AG09319 (cell line): ENCODE data around the gene SLC25A48.

Experiments used
- DNase-seq: peaks from one replicate; pipeline ENCODE4 v3.0.0-alpha.2; 2010; ENCODE audit warnings: low read depth; ENCODE audit errors: extremely low read depth
- CTCF ChIP-seq: IDR thresholded peaks from 2 replicates; pipeline ENCODE4 v1.5.1; 2011; ENCODE audit warnings: low read depth, mild to moderate bottlenecking, inconsistent platforms, low read length, moderate library complexity

The SLC25A48 gene

DNA sequence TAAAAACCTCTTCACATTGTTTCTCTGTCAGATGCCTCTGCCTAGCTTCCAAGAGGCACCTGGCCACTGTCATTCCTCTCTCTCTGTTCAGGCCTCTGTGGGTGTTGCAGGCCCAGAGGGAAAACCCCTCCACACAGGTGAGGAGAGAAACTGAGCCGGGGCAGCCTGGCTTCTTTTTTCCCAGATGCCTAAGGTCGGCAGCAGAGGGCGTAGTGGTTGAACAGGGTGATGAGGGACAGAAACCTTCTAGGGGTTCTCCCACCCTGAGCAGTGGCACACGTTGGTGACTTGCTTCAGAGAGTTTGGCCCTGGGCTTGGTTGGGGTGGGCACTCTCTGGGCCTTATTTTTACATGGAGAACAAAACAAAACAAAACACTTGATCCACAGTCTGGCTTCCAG, 49.0 kb downstream of the SLC25A48 start:
- TF ChIP-seq CTCF: no peak; the same call in 1 of the 2 replicates
- DNase-seq: no peak

DNA sequence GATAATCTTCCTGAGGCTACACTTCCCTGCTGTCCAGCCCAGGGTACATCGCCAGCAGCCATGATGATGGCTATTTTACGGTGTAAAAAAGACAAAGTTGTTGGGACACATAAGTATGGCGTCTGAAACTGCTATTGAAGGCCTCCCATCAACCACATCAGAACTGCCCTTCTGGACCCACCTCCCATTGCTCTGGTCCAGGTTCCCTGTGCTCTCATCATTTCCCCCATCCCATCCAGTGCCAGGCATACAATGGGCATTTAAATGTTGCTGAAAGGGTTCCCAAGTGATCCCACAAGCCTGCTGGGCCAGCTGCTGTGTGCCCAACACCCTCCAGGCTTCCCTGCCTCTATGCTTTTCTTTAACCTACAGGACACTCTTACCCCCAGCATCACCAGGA, 50.6 kb downstream of the SLC25A48 start:
- TF ChIP-seq CTCF: no peak
- no peak for DNase-seq

- no peak for TF ChIP-seq CTCF
- DNase-seq: no peak
Measured at GRCh38 chr5:135886136-135886535, 51.7 kb downstream of the SLC25A48 start.

GRCh38 chr5:135887447-135887864, 53.0 kb downstream of the SLC25A48 start:
- peak; percentile 15 for DNase-seq
- TF ChIP-seq CTCF: peak; percentile 79

GRCh38 chr5:135887881-135888614, 53.6 kb downstream of the SLC25A48 start:
- no peak for DNase-seq
- no peak for TF ChIP-seq CTCF

DNA sequence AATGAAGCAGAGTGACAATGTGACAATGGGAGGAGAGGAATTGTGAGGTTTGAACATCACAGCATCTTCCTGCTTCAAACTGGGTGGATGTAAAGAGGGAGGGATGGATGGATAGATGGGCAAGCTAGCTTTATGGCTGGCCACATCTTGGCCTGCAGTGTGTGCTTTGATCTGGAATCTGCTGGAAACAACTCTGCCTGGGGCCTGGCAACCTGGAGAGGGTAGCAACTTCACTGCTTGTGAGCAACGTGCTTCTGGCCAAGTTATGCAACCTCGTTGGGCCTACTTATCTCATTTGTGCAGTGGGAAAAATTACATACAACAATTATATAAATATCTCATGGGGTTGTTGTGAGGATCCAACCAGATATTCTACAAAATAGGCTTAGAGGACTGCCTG, 55.8 kb downstream of the SLC25A48 start:
- DNase-seq: no peak
- no peak for TF ChIP-seq CTCF

DNA sequence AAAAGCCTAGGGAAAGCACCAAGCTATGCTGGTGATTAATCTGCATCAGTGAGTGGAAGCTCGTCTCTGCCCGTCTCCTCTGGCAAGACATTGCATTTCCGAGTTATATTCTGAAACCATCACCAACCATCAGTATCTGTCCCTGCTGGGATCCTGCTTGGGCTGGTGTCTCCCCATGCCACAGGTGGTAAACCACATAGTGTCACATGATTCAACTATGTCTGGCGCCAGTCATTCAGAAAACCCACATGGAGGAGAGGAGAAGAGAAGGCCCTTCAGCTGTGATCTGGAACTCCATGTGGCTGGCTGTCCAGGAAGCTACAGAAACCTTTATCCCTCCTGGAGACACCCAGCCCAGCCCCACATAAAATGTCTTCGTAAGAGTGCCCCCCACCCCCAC, 56.4 kb downstream of the SLC25A48 start:
- TF ChIP-seq CTCF: no peak
- DNase-seq: no peak
